H1 (cell line): ENCODE results near the gene LSM6. TPM values are rescaled to one million over a fixed set of nuclear protein-coding genes. Genes with fewer than 3 reads are reported as not detected.

ENCODE experiments used
- CTCF ChIA-PET: fragments of 300-600 bp; sonication (Branson Sonifier 250); formaldehyde crosslinking; loops from one replicate; lab custom pipeline; 2021; ENCODE audit not compliant: partially characterized antibody; lab: Charles Lee
- POLR2A ChIA-PET: fragments of 300-600 bp; sonication (Branson Sonifier 250); formaldehyde crosslinking; loops from one replicate; lab custom pipeline; 2021; ENCODE audit warnings: inconsistent platforms; ENCODE audit not compliant: partially characterized antibody; lab: Charles Lee
- DNase-seq, 2 experiments: peaks; one replicate each; pipeline versions ENCODE4 v3.0.0 to v3.0.0-alpha.2; 2010 to 2022; ENCODE audit warnings: low spot score in 2 of 2, low read depth in 1 of 2, mixed read lengths in 1 of 2
- FAIRE-seq: peaks from 2 replicates; lab custom pipeline; 2011; peaks lifted over from hg19 to GRCh38; lab: Jason Lieb, UNC
- H2AFZ ChIP-seq: 2 replicates; pipeline ENCODE4 v1.8.1; 2012; ENCODE audit warnings: low read length, inconsistent platforms
- H2AK5ac ChIP-seq: 2 replicates; pipeline ENCODE4 v1.6.1; 2013; ENCODE audit warnings: low read depth, low read length
- H2BK120ac ChIP-seq: replicated peaks from 2 replicates; pipeline ENCODE3; 2013; ENCODE audit warnings: low read depth, low read length, inconsistent platforms
- H2BK12ac ChIP-seq: 2 replicates; pipeline ENCODE4 v1.6.1; 2013; ENCODE audit warnings: low read depth, low read length
- H2BK15ac ChIP-seq: 2 replicates; pipeline ENCODE4 v1.6.1; 2013; ENCODE audit warnings: low read length
- H2BK20ac ChIP-seq: 2 replicates; pipeline ENCODE4 v1.6.1; 2013; ENCODE audit warnings: low read length
- H2BK5ac ChIP-seq: 2 replicates; pipeline ENCODE4 v1.6.1; 2013; ENCODE audit warnings: low read depth, low read length
- H3K14ac ChIP-seq: 2 replicates; pipeline ENCODE4 v1.6.1; 2013; ENCODE audit warnings: inconsistent platforms; ENCODE audit not compliant: insufficient read length
- H3K18ac ChIP-seq: 2 replicates; pipeline ENCODE4 v1.6.1; 2013; ENCODE audit warnings: low read length; ENCODE audit errors: extremely low read depth
- H3K23ac ChIP-seq: 2 replicates; pipeline ENCODE4 v1.6.1; 2013; ENCODE audit warnings: inconsistent platforms; ENCODE audit not compliant: insufficient read length
- H3K23me2 ChIP-seq: 2 replicates; pipeline ENCODE4 v1.6.1; 2013; ENCODE audit warnings: low read depth, low read length
- H3K27ac ChIP-seq: 2 replicates; pipeline ENCODE4 v1.6.1; 2011; ENCODE audit warnings: low read depth, low read length, inconsistent platforms
- H3K27me3 ChIP-seq, 4 experiments: replicated peaks in 1 of 4; 1 replicate in 1 of 4; 2 replicates in 3 of 4; pipeline versions ENCODE4 v1.6.1 to v1.8.1; 2011 to 2013; ENCODE audit warnings: low read length in 3 of 4, mild to moderate bottlenecking in 3 of 4, inconsistent platforms in 2 of 4, mixed read lengths in 2 of 4, moderate library complexity in 1 of 4; ENCODE audit not compliant: control insufficient read depth in 3 of 4, insufficient read depth in 3 of 4; ENCODE audit errors: extremely low read depth in 1 of 4
- H3K36me3 ChIP-seq, 4 experiments: 2 replicates each; pipeline versions ENCODE4 v1.6.1 to v1.8.1; 2011 to 2013; ENCODE audit warnings: mild to moderate bottlenecking in 4 of 4, low read length in 3 of 4, moderate library complexity in 2 of 4, control low read depth in 1 of 4, inconsistent platforms in 1 of 4; ENCODE audit not compliant: insufficient read depth in 4 of 4, control insufficient read depth in 2 of 4
- H3K4ac ChIP-seq: replicated peaks from 2 replicates; pipeline ENCODE3; 2013; ENCODE audit warnings: low read length, low read depth, mixed read lengths, inconsistent platforms; ENCODE audit not compliant: insufficient read length
- H3K4me1 ChIP-seq, 4 experiments: replicated peaks in 1 of 4; 1 replicate in 1 of 4; 2 replicates in 3 of 4; pipeline versions ENCODE4 v1.6.1 to v1.8.1; 2011 to 2013; ENCODE audit warnings: low read length in 3 of 4, inconsistent platforms in 2 of 4, mixed read lengths in 1 of 4; ENCODE audit not compliant: insufficient read depth in 4 of 4, control insufficient read depth in 3 of 4
- H3K4me2 ChIP-seq, 2 experiments: 2 replicates each; pipeline versions ENCODE4 v1.6.1 to v1.8.1; 2011 to 2013; ENCODE audit warnings: low read depth in 2 of 2, low read length in 2 of 2, control low read depth in 1 of 2, inconsistent platforms in 1 of 2, mild to moderate bottlenecking in 1 of 2; ENCODE audit not compliant: insufficient read depth in 1 of 2
- H3K4me3 ChIP-seq, 4 experiments: fragments of 200-600, 300-600 bp in 1 of 4; sonication (generic), shearing (Covaris generic), sonication (Bioruptor Twin) in 1 of 4; 2 replicates each; pipeline versions ENCODE4 v1.5.1 to v1.8.1; 2011 to 2016; ENCODE audit warnings: low read length in 4 of 4, low read depth in 3 of 4, control low read depth in 2 of 4, inconsistent platforms in 2 of 4, mild to moderate bottlenecking in 2 of 4, mixed read lengths in 1 of 4, moderate library complexity in 1 of 4; ENCODE audit not compliant: insufficient read depth in 2 of 4; ENCODE audit errors: extremely low read depth in 1 of 4
- H3K56ac ChIP-seq: replicated peaks from 2 replicates; pipeline ENCODE3; 2013; ENCODE audit warnings: low read depth, mild to moderate bottlenecking, mixed read lengths, low read length, inconsistent platforms; ENCODE audit not compliant: insufficient read length
- H3K79me1 ChIP-seq: 2 replicates; pipeline ENCODE4 v1.6.1; 2013; ENCODE audit warnings: low read depth, low read length, control low read depth
- H3K79me2 ChIP-seq, 2 experiments: 2 replicates each; pipeline versions ENCODE4 v1.6.1 to v1.8.1; 2012 to 2013; ENCODE audit warnings: low read length in 2 of 2, mild to moderate bottlenecking in 2 of 2, inconsistent platforms in 1 of 2; ENCODE audit not compliant: insufficient read depth in 2 of 2, control insufficient read depth in 1 of 2
- H3K9ac ChIP-seq, 4 experiments: replicated peaks in 1 of 4; 1 replicate in 1 of 4; 2 replicates in 3 of 4; pipeline versions ENCODE4 v1.6.1 to v1.8.1; 2011 to 2013; ENCODE audit warnings: low read depth in 3 of 4, low read length in 3 of 4, control low read depth in 2 of 4, mild to moderate bottlenecking in 2 of 4, moderate library complexity in 2 of 4, inconsistent platforms in 1 of 4; ENCODE audit errors: extremely low read depth in 1 of 4
- H3K9me3 ChIP-seq, 2 experiments: 2 replicates each; pipeline versions ENCODE4 v1.6.1 to v1.8.1; 2012 to 2013; ENCODE audit warnings: mild to moderate bottlenecking in 2 of 2, moderate library complexity in 2 of 2, control low read depth in 1 of 2, inconsistent platforms in 1 of 2, low read depth in 1 of 2, low read length in 1 of 2, mixed read lengths in 1 of 2; ENCODE audit not compliant: insufficient read depth in 2 of 2
- H4K20me1 ChIP-seq, 2 experiments: replicated peaks in 1 of 2; 2 replicates each; pipeline versions ENCODE3 to v1.8.1; 2011 to 2013; ENCODE audit warnings: inconsistent platforms in 2 of 2, low read length in 2 of 2, mild to moderate bottlenecking in 1 of 2; ENCODE audit not compliant: insufficient read depth in 2 of 2, control insufficient read depth in 1 of 2
- H4K5ac ChIP-seq: 2 replicates; pipeline ENCODE4 v1.6.1; 2013; ENCODE audit warnings: low read length, low read depth, mixed read lengths, inconsistent platforms; ENCODE audit not compliant: insufficient read length
- H4K8ac ChIP-seq: 2 replicates; pipeline ENCODE4 v1.8.0; 2013; ENCODE audit warnings: mild to moderate bottlenecking, moderate library complexity, low read length, inconsistent platforms; ENCODE audit not compliant: insufficient read depth; ENCODE audit errors: extremely low read depth
- H4K91ac ChIP-seq: replicated peaks from 2 replicates; pipeline ENCODE3; 2013; ENCODE audit warnings: low read length, mixed read lengths, inconsistent platforms; ENCODE audit not compliant: insufficient read length
- WGBS, 2 experiments: shearing (Covaris generic) in 1 of 2; methylation state at CpG; one replicate each; pipeline versions ENCODE4 v1.1.6 to v1.1.7; 2013 to 2015; ENCODE audit warnings: low lambda C conversion rate in 2 of 2, mixed read lengths in 2 of 2, inconsistent platforms in 1 of 2, low coverage in 1 of 2, missing lambda C conversion rate in 1 of 2; ENCODE audit not compliant: insufficient replicate concordance in 2 of 2, insufficient coverage in 1 of 2, insufficient read length in 1 of 2; ENCODE audit errors: extremely low coverage in 1 of 2, missing lambda C conversion rate in 1 of 2; 5-methylcytosine and 5-hydroxymethylcytosine counted together
- polyA plus RNA-seq, 7 experiments: library from polyadenylated mRNA; depleted of rRNA in 3 of 7; stranded (reverse) in 5 of 7; unstranded in 2 of 7; fragments of >200 nt in 5 of 7; fragments of 200-250 nt in 2 of 7; gene quantifications; 1 replicate in 5 of 7; 2 replicates in 1 of 7; 4 replicates in 1 of 7; pipeline versions ENCODE4 v1.2.1 to v1.2.3, GENCODE V29; 2011 to 2013; ENCODE audit warnings: missing spikeins in 2 of 7, mixed read lengths in 2 of 7
- total RNA-seq: library from RNA; stranded (reverse); fragmentation: NEBNext Ultra II Directional; extraction: Animal tissue kit (Norgen Biotek cat#: 25700); gene quantifications from 2 replicates; pipeline ENCODE4 v1.2.1, GENCODE V29; 2021

The LSM6 gene
- total and polyA plus RNA-seq, 2 of the 8 experiments (the other 6 are each of a cell fraction or from before 2014, with no cell fraction given) = 40.2 to 63.4 TPM

GRCh38 chr4:146155152-146155724 is 20.3 kb upstream of the LSM6 start:
- H3K14ac ChIP-seq = no peak overlapping the region
- DNase-seq (no peak), FAIRE-seq (no peak)
- no peaks in the 10 kb centered on the region for H3K79me1 ChIP-seq
- H3K18ac ChIP-seq = no peak overlapping the region
- WGBS, 2 experiments = 92% methylated on average over 3 of the region's 3 CpGs; no CpG with 5 or more reads in 1 of the 2 experiments
- no peak overlapping the region for H2BK12ac ChIP-seq
- H3K56ac ChIP-seq = no peak overlapping the region
- H3K27me3 ChIP-seq = no peaks in the 10 kb centered on the region
- H3K4me1 ChIP-seq = peaks cover 0 to 5% (median 2%) of the 10 kb centered on the region in 4 experiments; a peak in 2 of 7 replicates
- H4K91ac ChIP-seq = no peak overlapping the region
- no peak overlapping the region for H3K4me2 ChIP-seq
- no peak overlapping the region for H4K5ac ChIP-seq
- ChIA-PET POLR2A (no interaction called here), CTCF (interaction anchor here (0.7 to 1.5 kb wide), 2 partner anchors 8 to 956 kb away, joined by 3 read pairs; no protein-coding TSS in a partner anchor)
- no peak overlapping the region for H2BK20ac ChIP-seq
- H2BK5ac ChIP-seq = no peak overlapping the region
- no peak overlapping the region for H4K8ac ChIP-seq
- H3K23ac ChIP-seq = no peak overlapping the region
- no peaks in the 10 kb centered on the region for H3K9me3 ChIP-seq
- no peaks in the 10 kb centered on the region for H4K20me1 ChIP-seq
- H3K4me3 ChIP-seq = no peak overlapping the region
- H2BK120ac ChIP-seq = no peak overlapping the region
- no peak overlapping the region for H3K27ac ChIP-seq
- no peaks in the 10 kb centered on the region for H3K36me3 ChIP-seq
- H3K4ac ChIP-seq = no peak overlapping the region
- H3K23me2 ChIP-seq = no peaks in the 10 kb centered on the region
- no peak overlapping the region for H2AFZ ChIP-seq
- no peaks in the 10 kb centered on the region for H3K79me2 ChIP-seq
- H2BK15ac ChIP-seq = no peak overlapping the region
- no peak overlapping the region for H3K9ac ChIP-seq
- H2AK5ac ChIP-seq = no peak overlapping the region
